C4-2B (cell line): ENCODE results near the gene LYPLA2.

Source experiments
- CTCF ChIP-seq: fragments of 450-650 bp; conservative IDR thresholded peaks from 2 replicates; pipeline ENCODE4 v1.5.1; 2017; ENCODE audit warnings: mild to moderate bottlenecking
- ZFX ChIP-seq: fragments of 450-650 bp; IDR thresholded peaks from 2 replicates; pipeline ENCODE4 v1.6.1; 2017

- TF ChIP-seq CTCF (no peak), ZFX (no peak)
These were observed 47.0 kb downstream of the LYPLA2 start for GRCh38 chr1:23837908-23838307.
